ENCODE measurements around the gene SHB.
A peak's percentile ranks its signal among the peaks of the same experiment; 100 is the strongest.
"Not testable (repeated sequence)": the region's sequence is repeated elsewhere in the genome, so short reads cannot be mapped to it uniquely, and the experiment has no call there.

Gene SHB

DNA sequence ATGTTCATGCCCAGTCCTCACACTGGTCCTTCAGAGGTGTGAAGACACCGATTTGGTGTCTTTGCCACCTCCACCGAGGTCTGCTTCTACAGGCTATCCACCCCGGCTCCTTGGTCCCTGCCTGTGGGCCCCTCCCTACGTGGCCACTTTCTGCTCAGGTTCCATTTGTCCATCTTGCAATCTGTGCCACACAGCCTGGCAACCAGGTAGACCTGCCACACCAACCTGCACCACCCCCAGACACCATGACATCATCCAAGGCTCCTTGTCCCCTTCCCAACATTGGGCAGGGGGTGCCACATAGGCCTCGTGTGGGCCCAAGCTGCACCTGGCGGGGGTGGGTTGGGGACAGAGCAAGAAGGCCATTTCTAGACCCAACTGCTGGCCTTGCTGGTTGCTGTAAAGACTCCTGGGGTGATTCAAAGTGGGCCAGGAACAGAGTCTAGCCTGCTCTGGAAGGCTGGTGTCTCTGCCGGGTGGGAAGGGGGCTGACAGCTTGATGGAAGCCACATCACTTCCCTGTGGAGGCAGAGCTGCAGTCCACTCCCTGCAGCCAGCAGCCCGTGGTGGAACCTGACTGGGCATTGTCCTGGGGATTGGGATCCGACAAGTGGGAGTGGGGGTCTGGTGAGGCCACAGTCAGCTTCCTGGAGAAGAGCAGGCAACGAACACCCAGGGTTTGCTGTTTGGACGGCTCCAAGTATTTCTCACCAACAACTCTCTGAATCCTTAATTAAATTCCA is 99.3 kb downstream of the SHB start:
- no peak for DNase-seq (ENCODE audit: low read depth, low spot score)

DNA sequence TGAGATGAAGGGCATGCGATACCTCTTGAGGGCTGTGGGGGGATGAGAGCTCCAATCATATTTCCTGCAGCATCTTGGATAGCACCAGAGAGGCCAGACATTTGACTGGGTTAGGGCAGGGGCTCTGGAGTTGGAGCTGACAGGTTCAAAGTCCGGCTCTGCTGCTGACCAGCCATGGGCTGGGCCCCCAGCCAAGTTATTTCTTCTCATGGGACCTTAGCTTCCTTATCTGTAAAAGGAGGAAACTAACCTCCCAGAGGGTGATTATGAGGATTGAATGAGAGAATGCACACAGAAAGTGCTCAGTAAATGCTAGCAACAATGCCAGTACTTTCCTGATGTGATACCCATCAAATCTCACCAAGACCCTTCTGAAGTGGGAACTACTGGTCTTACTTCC is 99.9 kb downstream of the SHB start:
- no peak for DNase-seq (ENCODE audit: low read depth, low spot score)

DNA sequence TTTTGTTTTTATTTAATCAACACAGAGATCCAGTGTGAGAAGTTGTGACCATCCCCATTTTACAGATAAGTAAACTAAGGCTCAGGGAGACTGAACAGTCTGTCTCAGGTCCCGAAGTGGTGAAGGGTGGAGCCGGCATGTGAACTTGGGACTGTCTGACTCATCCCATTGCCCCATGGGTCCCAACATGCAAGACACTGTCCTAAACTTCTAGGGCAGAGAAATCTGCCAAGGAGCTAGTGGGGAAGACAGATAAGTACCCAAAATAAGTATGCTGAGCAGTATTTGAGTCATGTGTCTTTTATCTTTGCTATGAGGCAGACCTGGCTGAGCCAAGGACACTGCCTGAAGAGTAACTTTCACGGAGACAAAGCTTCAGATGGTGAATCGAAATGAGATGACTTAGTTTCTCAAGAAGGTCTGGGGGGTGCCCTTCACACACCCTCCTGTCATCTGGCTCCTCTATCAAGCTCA is 100.8 kb downstream of the SHB start:
- DNase-seq (ENCODE audit: low read depth, low spot score): no peak

DNA sequence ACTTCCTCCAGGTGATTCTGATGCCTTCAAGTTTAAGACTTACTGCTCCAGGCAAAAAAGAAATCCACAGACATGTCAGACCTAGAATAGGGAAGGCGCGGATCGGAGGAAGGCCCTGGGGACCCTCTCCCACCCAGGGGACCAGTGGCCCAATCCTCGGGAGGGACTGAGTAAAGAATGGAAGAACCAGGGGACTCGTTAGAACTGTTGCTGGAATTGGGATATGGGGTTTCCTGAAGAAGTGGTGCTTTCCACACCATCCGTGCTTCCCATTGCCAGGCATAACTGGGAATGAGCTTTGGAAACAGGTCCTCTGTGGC is 101.3 kb downstream of the SHB start:
- no peak for DNase-seq (ENCODE audit: low read depth, low spot score)

DNA sequence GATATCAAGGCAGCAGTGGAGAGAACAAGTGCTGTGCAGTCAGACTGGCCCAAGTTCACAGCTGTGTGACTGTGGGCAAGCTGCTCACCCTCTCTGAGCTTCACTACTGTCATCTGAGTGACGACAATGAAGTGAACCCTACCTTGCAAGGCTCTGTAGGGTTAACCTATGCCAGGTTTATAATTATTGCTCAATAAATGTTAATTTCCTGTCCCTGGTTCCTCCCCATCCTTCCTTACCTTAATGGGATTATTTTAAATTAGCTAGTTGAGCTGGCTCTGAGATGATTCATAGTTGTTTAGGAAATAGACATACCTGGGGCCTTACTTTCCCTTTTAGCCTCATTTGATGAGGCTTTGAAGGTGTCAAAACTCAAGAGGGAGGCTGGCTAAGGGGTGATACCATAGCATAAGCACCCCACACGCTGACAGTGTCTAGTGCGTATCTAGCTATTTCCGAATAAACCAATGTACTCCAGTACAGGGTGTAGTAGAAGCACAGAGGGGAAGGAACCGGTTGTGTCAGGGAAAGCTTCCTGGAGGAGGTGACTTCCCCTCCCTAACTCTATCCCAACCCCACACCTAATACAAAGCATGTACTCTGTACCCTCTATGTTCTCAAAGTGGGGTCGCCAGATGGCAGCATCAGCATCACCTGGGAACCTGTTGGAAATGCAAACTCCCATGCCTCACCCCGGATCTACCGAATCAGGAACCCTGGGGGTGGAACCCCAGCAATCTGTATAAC is 101.8 kb downstream of the SHB start:
- DNase-seq (ENCODE audit: low read depth, low spot score): no peak

DNA sequence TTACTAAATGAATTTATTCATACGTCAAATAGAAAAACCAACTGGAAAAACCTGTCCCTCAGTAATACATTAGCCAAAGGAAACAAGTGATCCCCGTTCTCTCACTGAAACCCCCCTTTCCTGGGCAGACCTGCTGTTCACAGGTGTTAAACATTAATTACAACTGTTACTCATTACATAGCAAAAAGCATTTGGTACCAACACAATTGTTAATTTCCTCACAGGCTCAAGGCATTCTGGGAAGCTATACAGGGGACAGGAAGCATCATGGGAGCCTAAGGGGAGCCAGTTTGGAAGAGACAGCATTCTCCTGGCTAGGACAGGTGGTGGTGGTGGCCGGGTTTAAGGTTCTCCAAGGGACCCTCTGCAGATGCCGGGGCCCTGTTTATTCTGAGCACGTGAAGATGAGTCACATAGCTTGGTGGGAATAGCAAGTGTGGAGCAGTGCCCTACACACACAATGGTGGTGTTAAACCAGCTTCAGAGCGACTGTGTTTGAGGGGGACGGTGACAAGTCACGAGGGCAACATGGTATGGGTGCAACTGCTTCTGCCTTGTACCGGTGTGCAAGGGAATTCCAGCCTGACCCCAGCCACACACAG is 102.5 kb downstream of the SHB start:
- DNase-seq (ENCODE audit: low read depth, low spot score): no peak

DNA sequence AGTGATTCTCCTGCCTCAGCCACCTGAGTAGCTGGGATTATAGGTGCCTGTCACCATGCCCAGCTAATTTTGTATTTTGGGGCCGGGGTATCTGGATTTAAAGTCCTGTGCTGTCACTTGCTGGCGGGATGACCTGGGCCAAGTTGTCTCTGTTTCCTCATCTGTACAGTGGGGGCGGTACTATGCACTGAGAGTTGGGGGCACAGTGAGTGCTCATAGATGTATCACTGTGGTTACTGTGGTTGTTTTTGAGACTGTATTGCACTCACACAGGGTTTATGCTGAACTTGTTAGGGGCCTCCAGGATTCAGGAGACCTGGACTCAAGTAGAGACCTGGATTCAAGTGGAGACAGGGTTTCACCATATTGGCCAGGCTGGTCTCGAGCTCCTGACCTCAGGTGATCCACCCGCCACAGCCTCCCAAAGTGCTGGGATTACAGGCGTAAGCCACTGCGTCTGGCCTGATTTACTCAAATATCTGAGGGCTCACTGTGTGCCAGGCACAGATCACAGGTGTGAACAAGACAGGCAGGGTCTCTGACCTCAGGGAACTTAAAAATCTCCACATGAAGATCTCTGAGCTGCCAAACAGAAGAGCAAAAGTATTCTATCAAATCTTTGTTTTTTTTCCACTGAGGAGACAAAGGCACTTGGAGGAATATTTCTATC is 103.2 kb downstream of the SHB start:
- DNase-seq (ENCODE audit: low read depth, low spot score): not testable (repeated sequence)

DNA sequence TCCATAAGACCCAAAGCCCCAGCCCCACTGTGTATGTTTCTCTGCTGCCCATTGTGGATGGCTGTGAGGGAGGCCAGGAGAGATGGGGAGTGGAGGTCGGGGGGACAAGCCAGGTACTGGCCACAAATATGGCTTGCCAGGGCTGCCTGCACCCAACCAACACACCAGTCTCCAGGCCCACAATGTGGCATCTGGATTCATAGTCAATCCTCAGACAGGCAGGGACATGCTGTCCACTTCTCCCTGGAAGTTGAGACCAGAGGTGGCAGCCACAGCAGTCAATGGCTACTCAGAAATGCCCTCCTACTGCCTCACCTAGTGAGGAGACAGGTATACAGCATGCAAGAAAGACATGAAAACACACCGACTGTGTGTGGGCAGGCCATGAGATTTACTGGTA is 103.9 kb downstream of the SHB start:
- DNase-seq (ENCODE audit: low read depth, low spot score): no peak

DNA sequence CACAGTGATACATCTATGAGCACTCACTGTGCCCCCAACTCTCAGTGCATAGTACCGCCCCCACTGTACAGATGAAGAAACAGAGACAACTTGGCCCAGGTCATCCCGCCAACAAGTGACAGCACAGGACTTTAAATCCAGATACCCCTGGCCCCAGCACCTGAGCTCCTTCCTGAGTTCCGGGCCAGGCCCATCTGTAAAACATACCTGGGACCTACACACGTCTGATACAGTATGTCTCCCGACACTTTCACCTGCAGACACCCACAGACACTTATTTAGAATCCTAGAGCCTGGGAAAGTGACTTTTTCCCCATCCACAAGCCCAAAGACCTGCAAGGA is 104.3 kb downstream of the SHB start:
- no peak for DNase-seq (ENCODE audit: low read depth, low spot score)

DNA sequence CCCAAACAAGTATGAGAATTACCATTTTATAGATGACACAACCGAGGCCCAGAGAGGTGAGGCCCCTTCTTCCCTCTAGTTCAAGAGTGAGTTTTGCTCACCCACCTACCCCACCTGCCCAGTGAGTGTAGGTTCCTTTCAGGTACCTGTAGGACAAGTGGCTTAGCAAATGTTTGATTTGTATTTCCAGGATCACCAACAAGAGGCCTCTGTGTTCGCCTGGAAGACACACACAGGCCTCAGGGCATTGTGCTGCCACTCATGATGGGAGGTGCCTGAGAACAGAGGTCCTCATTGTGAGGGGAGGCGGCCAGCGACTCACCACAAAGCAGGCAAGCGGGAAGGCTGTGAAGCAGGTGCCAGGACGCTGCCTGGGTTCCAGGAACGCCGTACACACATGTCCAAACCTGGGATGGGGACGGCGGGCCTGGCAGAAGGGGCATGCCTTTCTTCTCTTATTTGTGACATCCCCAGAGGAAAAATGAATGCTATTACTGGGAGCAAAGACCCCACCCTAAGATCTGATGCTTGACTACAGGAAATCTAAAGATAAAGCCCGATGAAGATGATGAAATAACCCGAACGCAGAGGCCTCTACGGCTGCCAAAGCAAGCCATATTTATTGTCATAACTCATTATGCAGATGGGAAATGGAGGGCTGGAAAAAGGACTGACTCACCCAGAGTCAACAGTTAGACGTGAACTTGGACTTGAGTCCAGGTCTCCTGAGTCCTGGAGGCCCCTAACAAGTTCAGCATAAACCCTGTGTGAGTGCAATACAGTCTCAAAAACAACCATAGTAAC is 104.9 kb downstream of the SHB start:
- peak; percentile 79 for DNase-seq (ENCODE audit: low read depth, low spot score)

DNA sequence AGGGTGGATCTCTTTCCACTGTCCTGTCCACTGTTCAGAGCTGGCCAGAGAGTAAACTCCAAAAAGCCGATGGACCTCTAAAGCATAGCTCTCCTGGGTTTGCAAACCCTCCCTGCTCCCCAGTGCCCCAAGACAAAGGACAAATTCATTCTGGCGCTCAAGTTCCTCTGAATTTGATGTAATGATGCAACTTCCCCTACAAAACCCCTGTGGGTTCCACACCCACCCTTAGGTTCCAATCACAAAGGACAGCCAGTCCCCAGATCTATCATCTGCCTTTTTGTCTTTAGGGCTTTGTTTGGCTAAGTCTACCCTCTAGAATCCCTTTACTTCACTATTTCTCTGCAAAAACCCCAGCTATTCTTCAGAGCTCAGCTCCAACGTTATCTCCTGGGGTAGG is 107.7 kb downstream of the SHB start:
- DNase-seq (ENCODE audit: low read depth, low spot score): no peak

DNA sequence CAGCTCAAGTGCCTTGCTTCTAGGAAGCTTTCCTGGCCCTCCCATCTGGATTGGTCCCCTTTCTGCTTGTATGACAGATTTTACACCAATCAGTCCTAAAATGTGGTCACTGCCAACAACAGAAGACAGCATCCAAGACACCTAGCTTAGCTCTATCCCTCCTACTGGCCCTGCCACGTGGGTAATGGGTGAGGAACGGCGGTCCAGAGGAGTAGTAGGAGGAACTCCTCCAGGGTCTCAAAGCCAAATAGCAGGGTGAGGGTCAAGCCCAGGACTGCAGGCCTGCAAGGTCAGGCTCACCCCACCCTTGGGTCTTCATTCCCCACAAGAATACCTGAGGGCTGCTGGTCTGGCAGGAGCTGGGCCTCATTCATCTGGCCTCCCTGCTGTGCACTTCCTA is 108.4 kb downstream of the SHB start:
- DNase-seq (ENCODE audit: low read depth, low spot score): no peak

DNA sequence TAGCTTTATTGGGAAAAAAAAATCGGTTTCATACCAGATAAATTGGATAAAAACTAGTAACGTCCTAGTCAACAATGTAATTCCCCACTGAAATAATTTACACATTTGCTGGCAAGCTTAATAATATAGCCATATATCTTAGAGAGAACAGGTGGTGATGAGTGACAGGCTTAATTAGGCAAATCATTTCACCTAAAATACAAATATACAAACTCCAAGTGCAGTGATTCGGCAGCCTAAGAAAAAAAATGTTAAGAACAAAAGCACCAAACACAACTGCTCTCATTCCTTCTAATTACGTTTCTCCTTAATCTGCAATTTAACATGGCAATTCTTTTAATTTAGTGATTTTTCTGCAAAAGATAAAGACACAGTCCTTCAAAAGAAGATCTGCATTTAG is 109.1 kb downstream of the SHB start:
- no peak for DNase-seq (ENCODE audit: low read depth, low spot score)

DNA sequence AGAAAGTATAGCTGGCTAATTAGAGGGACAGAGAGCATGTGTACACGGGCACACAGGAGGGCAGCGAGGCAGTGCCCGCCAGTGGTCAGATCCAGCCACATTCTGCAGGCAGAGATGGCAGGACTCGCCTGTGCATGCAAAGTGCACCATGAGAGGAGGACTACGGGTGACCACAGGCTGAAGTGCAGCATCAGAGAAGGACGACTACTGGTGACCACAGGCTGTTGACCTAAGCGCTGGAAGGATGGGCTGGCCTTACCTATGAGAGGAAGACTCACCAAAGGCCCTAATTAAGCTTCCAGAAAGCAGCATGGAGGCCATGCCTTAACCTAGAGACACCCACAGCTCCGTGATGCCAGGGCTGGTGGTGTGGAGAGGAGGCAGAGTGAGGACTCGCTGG is 110.9 kb downstream of the SHB start:
- no peak for DNase-seq (ENCODE audit: low read depth, low spot score)

DNA sequence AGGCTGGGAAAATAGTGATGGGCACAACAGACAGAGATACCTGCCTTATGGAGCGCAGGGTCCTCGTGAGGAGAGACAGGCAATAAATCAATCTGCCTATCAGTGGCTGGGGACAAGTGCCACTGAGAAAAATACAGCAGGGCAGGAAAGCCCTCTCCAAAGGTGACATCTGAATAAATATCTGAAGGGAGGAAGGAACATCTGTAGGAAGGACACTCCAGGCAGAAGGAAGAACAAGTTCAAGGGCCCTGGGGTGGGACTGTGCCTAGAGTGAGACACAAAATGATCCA is 111.4 kb downstream of the SHB start:
- DNase-seq (ENCODE audit: low read depth, low spot score): no peak

DNA sequence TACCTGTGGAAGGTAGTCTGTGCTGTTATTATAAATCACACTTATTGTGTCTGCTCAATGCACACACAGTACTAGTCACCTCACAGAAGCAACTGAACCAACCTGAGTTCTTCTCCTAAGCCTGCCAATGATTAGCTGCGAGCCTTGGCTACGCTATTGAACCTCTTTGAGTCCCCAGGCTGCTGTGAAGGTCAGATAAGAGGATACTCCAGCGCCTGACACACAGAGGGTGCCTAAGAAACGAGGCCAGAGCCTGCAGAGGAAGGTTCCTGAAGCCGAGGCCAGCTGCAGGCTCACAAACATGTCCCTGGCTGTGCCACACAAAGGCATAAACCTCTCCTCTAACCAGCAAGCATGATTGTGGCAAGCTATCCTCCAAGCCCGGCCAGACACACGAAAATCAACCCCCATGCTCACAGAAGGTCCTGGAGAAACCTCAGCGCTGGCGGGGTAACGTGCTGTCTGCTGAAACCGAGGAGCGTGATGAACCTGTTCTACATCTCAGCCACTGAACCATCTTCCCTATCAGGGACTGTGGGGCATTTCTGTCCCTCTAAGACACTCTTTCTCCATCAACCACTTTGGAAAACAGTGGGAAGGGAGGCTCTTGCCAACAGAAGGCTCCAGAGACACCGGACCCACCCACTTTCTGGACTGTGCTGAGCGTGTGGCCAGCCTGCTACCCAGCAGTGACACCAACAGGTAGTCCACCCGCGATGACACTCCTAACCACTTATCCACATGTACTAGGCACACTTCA is 111.9 kb downstream of the SHB start:
- DNase-seq (ENCODE audit: low read depth, low spot score): no peak

DNA sequence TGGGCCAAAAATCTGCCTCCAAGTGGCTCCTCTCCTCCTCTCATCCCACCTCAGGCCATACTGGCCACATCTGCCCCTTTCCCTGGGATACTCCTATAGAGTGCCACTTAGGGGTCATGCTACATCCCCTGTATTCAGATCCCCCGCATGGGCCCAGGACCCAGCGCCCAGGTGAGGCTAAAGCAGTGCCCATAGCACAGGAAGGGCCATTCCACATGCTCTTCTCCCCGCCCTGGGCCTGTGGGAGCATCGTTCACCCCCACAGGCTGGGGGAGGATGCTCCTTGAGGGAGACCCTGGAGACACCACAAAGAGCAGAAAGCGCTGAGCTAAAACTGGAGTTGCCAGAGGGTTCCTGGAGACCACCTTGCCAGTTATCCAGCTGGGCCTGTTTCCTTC is 112.6 kb downstream of the SHB start:
- no peak for DNase-seq (ENCODE audit: low read depth, low spot score)

DNA sequence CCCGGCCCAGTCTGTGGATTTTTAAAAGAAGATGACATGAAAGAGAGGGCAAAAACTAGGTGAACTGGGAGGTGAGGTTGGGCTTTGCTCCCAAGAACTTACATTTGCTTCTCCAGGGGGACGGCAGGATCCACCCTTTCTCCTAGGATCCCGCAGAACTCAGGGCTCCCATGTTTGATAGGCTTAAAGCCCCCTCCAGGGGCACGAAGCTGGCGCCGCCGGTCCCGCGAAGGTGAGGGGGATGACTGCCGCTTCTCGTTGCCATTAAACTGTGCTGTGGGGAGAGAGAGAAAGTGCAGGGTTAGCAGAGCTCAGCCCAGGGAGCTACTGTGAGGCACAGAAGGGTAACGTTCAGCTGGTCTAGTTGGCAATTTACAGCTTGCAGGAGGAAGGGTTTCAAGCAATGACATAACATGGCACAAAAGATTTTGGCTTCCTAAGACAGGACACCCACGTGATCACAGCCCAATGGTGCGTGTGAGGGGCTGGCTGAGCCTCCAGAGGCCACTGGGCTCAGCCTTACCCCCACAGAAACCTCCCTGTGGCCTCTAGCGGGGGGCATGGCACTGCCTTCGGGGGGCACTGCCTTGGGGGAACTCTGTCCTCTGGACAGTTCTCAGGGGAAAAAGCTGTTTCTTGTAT is 113.1 kb downstream of the SHB start:
- DNase-seq (ENCODE audit: low read depth, low spot score): no peak

DNA sequence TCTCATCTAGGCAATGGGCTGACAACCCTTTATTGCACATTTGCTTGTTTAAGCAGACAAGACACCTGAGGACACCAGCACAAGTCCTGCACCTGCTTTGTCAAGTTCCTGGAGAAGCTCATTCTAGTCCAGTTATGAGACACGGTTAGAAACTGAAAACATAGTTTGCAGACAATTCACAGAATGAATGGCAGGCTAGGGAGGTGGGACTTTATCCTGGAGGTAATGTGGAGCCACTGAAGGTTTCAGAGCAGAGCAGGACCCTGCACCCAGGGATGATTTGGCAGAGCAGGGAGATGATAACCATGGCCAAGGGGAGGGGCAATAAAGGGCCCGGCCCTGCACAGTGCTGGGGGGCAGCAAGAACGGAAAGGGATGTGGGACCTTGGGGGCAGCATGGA is 114.4 kb downstream of the SHB start:
- DNase-seq (ENCODE audit: low read depth, low spot score): no peak

DNA sequence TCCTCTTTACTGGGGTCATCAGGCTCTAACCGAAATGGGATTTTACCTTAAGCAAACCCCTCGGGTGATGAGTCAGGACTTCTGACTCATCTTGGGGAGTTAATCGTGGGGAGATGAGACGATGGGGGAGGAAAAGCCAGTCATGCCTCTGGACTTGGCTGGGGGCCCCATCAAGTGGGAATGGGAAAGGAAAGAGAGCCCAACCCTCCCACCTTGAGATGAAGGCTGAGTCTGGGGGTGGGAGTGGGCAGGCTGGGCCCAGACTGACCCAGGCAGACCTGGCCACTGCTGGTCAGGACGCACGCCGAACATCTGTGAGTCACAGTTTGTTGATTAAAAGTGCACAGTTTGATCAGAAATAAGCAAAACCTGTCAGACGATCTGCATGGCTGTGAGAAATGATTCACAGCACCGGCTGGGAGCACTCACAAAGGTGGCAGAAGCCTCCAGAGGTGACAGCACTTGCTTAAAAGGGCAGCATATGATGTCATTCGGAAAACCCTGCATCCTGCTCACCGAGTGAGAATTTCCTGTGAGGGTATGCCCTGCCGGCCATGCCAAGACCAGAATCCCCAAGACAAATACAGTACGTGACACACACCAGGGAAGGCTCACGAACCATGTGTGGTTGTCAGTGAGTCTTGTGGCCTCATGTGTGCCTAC is 115.1 kb downstream of the SHB start:
- peak; percentile 80 for DNase-seq (ENCODE audit: low read depth, low spot score)
